ENCODE results near the gene PAX7.

Gene PAX7

GRCh38 chr1:18701183-18701582, 70.5 kb downstream of the PAX7 start:
- DNase-seq (ENCODE audit: low read depth, low spot score), result no peak

- DNase-seq (ENCODE audit: low read depth, low spot score), result no peak
Measured at GRCh38 chr1:18703041-18703621, 72.5 kb downstream of the PAX7 start.

GRCh38 chr1:18705811-18706210, 75.2 kb downstream of the PAX7 start:
- DNase-seq (ENCODE audit: low read depth, low spot score), result no peak

DNA sequence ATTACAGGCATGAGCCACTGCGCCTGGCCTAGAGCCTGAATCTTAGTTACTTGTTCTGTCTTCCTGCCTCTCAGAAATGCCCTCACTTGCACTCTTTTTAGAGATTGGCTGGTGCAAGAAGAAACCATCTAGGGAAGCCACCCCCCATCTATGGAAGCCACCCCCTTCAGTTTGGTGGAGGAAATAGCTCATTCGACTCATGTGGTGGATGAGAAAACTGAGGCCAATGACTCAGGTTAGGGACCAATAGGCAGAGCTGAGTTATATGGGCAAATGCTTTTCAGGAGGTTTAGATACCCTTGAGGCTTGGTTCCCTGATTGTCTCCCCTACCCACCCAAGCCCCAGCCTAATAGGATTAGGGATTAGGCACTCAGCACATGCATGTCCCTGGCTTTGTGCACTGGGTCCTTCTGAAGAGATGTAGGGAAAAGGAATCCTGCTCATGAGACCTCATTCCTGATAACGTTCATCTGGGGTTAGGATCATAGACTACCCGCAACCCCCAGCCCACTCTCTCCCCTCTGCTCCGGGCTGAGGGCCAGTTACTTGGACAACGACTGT, 77.1 kb downstream of the PAX7 start:
- no peak for DNase-seq (ENCODE audit: low read depth, low spot score)

DNA sequence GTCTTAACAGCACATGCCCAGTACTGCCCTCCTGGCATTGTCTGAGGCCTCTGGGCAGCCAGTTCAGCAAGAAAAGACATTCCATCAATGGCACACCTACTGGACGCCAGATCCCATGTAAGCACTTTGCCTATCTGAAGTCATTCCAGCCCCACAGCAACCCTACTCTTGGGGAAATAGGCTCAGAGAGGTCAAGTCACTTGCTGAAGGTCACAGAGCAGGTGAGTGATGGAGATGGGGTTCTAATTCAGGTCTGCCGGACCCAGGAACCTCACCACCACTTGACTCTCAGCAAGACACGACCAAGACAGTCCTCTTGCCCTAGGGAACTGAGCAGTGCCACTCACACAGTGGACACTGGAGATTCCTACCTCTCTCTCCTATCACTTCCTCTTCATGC, 79.4 kb downstream of the PAX7 start:
- DNase-seq (ENCODE audit: low read depth, low spot score), result no peak

DNA sequence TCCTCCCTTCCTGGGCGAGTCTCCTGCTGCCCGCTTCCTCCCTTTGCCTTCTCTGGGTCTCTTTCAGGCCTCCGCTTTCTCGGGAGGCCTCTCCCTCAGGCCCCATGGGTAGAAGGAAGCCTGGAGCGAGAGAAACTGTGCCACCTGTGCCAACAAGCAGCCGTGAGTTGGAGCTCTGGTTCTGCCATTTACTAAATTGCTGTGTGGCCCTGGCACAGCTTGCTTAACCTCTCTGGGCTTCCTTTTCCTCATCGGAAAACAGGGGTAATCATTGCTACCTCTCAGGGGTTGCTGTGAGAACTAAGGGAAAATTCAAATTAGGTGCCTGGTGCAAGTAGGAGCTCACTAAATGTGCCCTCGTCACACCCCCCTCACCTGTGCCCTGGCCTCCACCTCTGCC, 80.4 kb downstream of the PAX7 start:
- no peak for DNase-seq (ENCODE audit: low read depth, low spot score)

GRCh38 chr1:18711536-18712251, 81.0 kb downstream of the PAX7 start:
- no peak for DNase-seq (ENCODE audit: low read depth, low spot score)

DNA sequence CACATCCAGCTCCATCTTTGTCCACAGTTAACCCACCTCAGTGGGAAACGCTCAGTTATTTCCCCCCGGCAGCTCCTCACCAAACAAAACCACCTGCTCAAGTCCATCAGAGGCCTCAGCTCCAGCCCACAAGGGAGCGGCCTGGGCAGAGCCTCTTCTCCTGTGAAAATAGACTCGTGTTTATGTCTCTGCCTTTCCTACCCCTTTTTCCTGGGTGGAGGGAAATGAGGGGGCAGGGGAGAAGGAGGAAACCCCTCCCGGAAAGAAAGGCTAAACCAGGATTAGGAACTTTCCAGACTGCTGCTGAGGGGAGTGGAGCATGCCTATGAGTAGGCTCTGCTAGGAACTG, 81.6 kb downstream of the PAX7 start:
- no peak for DNase-seq (ENCODE audit: low read depth, low spot score)

- DNase-seq (ENCODE audit: low read depth, low spot score), result no peak
Measured at GRCh38 chr1:18714404-18715175, 83.9 kb downstream of the PAX7 start.

GRCh38 chr1:18716112-18716784, 85.6 kb downstream of the PAX7 start:
- DNase-seq (ENCODE audit: low read depth, low spot score), result no peak

- no peak for DNase-seq (ENCODE audit: low read depth, low spot score)
Measured at GRCh38 chr1:18716785-18717678, 86.4 kb downstream of the PAX7 start.

GRCh38 chr1:18719786-18720451, 89.3 kb downstream of the PAX7 start:
- no peak for DNase-seq (ENCODE audit: low read depth, low spot score)

DNA sequence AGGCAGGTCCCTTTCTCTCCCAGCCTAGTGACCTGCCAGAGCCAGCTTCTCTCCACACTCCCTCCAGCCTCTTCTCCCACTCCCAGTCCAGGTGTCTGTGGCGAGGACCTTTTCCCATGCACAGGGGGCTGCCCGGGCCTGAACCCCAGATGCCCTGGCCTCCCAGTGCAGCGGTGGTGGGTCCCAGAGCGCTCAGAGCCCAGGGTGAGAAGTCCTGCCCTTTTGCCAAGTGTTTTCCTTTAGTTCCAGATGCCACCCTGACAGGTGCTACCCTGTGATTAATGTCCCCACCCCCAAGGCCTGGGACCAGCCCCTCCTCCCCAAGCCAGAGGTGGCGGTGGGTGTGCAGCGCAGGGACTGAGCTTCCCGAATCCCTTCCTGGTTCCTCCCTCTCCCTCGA, 90.4 kb downstream of the PAX7 start:
- DNase-seq (ENCODE audit: low read depth, low spot score), result no peak

DNA sequence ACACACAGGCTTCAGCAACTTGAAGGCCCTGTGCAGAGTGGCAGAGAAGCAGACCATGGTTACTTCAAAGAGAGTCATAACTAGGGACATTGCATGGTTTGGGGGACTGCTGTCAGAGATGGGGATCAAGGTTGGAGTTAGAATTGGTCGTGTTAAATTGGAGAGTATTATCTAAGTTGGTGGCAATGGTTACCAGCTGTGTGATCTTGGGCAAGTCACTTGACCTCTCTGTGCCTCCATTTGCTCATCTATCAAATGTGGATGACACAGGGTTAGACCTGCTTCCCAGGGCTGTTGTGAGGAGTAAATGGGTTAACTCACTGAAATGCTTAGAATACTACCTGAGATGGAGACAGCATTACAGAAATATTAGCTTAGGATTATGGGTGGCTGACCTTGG, 91.1 kb downstream of the PAX7 start:
- DNase-seq (ENCODE audit: low read depth, low spot score), result no peak

DNA sequence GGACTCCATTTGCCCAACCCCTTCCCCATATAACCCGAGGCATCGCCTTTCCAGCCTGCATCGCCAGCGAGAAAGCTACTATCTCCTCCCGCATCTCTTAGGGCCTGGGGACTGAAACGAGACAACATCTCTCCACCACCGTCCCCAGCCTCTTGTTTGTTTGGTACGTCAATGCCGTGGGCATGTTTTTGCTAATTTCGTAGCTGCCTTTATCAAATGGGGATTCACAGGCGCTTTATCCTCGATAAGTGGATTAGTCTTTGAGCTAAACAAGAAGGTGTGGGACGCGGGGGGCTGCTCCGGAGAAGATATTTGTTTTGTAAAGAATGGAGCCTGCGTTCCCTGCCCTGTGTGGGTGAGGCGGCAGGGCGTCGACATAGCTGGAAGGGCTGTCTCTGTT, 91.6 kb downstream of the PAX7 start:
- DNase-seq (ENCODE audit: low read depth, low spot score), result no peak

GRCh38 chr1:18723206-18723605, 92.6 kb downstream of the PAX7 start:
- DNase-seq (ENCODE audit: low read depth, low spot score), result no peak

DNA sequence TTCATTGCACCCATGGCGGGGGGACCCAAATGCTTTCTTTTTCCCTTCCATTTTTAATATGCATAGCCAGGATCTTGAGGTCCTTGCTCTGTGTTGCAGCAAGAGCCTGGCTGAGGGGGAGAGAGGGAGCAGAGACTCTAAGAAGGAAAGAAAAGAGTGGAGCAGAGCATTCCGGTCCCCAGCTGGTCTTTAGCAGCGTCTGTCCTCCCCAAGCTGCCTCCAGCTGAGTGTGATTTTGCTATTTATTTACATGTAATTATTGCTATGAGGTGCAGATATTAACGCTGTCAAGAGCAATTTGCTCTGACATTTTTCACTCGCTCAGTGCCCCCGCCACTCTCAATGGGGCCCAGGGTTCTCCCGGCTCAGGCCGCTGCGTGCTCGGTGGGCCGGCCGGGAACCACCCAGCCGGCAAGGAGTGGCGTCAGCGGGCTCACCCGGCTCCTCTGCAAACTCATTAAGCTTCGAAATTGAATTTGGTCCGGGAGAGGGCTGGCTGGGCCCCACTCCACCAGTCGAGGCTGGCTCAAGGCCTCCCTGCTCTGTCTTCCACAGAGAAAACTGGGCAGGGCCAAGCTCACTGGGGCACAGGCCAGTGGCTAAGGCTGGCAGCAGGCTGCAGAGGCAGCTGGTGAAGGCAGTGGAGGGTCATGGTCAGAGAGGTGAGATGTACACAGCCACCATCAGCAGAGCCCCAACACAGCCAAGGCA, 93.2 kb downstream of the PAX7 start:
- no peak for DNase-seq (ENCODE audit: low read depth, low spot score)

DNA sequence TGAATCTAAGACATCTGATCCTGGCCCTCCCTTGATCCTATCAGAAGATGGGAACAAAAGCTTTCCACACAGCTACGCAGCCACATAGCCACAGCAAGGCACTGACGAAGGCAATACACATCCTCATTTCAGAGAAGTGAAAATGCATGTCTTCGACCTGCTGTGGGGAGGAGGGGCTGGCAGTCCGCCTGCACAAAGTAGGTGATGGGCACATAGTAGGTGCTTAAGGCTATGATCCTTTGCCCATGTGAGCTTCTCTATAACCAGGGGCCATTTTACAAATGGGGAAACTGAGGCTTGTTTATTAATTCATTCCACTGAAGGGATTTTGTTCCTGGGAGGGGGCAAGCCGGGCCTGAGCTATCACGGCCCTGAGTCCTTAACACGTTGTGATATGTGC, 94.2 kb downstream of the PAX7 start:
- no peak for DNase-seq (ENCODE audit: low read depth, low spot score)

DNA sequence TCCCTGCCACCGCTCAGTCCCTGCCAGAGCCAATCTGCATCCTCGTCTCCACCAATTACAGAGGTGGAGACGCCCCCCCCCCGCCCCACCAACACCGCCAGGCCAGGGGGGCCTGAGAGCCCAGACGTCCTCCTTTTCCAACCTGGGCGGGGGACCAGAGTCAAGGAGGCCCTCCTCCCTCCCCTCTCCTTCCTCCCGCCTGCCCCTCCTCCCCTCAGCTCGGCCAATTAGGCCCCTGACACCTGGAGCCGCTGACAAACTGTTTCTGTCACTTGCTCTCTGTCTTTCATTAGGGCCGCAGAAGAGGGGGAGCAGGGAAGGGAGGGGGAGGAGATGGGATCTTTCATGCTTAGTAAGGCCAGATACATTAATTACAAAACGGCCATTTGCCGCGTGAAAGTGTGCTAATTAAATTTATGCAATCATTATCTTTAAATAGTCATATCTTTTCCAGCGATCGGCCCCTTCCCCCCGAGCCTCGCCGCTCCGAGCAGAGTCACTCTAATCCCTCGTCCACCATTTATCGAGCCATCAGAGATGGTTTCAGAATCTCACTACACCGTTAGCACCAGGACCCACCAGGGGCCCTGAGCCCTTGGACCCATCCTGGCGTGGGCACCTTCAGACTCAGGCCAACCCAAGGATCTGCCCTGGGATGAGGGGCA, 94.7 kb downstream of the PAX7 start:
- DNase-seq (ENCODE audit: low read depth, low spot score), result no peak
